ENCODE results near the gene FASTK. TPM values are rescaled to one million over a fixed set of nuclear protein-coding genes. Genes with fewer than 3 reads are reported as not detected.

The FASTK gene
- total RNA-seq, 3 donors from 2014 or later: 78.6 to 122 (median 98.5) TPM

DNA sequence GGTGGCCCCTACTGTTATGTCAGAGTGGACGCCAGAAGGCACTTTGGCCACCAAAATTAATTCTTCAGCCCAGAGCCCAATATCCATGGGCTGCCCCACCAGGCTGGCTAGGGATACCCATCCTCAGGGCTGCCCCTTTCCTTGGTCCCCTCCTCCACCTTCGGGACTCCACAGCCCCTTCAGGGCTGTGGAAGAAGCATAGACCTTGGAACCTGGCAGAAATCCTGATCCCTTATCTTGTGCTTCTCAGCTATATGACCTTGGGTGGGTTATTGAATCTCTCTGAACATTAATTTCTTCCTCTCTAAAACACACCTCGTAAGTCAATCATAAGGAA is 3.2 kb upstream of the FASTK start:
- Histone ChIP-seq H3K4me3 (no peak overlapping the region), H3K4me1 (ENCODE audit: low read depth) (peaks cover 46% of the 10 kb centered on the region), H3K36me3 (ENCODE audit: low read depth) (no peaks in the 10 kb centered on the region), H3K9me3 (no peaks in the 10 kb centered on the region)
- TF ChIP-seq, protein P1, sequence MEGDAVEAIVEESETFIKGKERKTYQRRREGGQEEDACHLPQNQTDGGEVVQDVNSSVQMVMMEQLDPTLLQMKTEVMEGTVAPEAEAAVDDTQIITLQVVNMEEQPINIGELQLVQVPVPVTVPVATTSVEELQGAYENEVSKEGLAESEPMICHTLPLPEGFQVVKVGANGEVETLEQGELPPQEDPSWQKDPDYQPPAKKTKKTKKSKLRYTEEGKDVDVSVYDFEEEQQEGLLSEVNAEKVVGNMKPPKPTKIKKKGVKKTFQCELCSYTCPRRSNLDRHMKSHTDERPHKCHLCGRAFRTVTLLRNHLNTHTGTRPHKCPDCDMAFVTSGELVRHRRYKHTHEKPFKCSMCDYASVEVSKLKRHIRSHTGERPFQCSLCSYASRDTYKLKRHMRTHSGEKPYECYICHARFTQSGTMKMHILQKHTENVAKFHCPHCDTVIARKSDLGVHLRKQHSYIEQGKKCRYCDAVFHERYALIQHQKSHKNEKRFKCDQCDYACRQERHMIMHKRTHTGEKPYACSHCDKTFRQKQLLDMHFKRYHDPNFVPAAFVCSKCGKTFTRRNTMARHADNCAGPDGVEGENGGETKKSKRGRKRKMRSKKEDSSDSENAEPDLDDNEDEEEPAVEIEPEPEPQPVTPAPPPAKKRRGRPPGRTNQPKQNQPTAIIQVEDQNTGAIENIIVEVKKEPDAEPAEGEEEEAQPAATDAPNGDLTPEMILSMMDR (IDR thresholded peaks at IDR 0.05): no peak
- ATAC-seq: no peak
- DNase-seq: no peak
- intact Hi-C loops (cut with DNase I, micrococcal nuclease): no loop called here

DNA sequence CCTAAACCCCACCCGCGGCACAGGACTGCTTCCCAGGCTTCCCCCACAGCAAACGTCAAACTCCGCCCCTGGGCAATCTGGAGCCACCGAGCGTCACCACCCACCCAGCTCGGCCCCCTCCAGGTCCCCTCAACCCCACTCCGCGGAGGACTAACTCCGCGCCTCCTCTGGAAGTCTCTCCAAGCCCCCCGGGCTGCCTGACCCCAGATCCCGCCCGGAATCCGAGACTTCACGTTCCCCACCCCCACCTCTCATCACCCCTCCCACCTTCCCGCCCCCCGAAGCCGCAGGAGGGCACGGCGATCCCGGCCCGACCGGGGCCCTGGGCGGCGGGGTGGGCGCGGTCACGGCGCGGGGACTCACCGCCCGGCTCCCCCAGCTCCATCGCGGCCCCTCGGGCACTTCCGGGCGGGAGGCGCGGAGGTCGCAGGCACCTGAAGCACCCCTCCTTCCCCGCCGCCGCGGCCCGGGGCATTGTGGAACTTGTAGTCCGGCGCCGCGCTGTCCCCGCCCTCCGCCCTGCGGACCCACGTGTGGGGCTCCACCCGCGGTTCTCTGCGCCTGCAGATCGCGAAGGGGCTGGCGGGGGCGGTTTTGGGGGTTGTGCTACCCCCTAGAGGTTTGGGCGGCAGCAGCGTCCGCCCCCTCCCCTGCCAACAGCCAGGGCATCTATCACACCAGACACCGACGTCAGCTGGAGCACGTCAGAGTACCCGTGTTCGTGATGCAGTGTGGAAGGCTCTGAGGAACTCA is 2.6 kb upstream of the FASTK start, which contains the start of gene TMUB1:
TSS of gene TMUB1 (minus strand) at position 423 of the 753 bp plus-strand sequence. CDS start 930 bp downstream, outside the sequence.
- peaks cover 40% of the 10 kb centered on the region for H3K4me1 ChIP-seq (ENCODE audit: low read depth)
- peak within 1 kb of the TSS; percentile 81 for H3K4me3 ChIP-seq
- TF ChIP-seq, protein P1 (IDR thresholded peaks at IDR 0.05): no peak
- no peaks in the 10 kb centered on the region for H3K36me3 ChIP-seq (ENCODE audit: low read depth)
- intact Hi-C loops (cut with DNase I, micrococcal nuclease): no loop called here
- DNase-seq (peak; percentile 84 to 92 (median 88)), ATAC-seq (peak; percentile 39)
- H3K9me3 ChIP-seq: no peaks in the 10 kb centered on the region

DNA sequence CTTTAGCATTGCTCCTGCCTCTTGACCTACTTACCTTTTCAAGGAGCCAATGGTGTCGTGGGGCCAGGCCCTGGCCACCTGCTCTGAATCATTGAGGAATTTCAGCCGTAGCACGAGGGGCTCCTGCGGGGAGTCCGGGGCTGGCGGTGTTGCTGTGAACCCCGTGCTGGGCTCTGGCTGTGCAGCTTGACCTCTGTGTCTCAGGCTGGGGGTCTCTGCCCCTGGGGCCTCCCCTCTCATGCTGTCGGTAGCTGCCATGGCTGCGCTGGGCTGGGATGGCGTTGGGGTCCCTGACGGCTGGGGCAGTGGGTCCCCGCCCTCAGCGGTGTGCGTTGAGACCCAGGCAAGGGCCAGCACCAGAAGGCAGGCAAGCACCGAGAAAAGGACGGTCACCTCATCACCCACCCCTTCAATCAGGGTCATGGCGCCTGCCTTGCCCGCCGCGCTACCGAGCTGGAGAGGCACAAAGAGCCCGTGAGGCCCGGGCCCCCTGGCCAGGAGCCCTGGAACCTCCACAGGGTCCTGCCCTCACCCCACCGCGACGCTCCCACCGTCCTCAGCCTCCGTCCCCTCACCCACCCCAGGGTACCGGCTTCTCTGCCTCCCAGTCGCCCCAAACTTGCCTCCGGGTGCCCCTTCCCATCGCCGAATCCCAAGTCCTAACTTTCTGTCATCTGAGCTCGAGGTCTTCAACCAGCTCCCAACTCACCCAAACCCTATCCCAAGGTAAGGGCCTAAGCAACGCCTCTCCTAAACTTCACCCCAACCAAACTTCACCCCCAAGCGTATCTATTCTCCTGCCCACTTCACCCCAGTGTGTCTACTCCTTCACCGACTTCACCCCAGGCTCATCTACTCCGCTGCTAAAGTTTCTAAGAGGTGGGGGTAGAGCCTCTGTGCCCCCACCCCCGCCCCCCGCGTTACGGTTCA is 1.8 kb upstream of the FASTK start:
- peaks cover 32% of the 10 kb centered on the region for H3K4me1 ChIP-seq (ENCODE audit: low read depth)
- ATAC-seq (no peak), DNase-seq (peak in 2 of 3 donors; percentile 56 to 71)
- TF ChIP-seq, protein P1 (IDR thresholded peaks at IDR 0.05): no peak
- H3K36me3 ChIP-seq (ENCODE audit: low read depth): no peaks in the 10 kb centered on the region
- no peaks in the 10 kb centered on the region for H3K9me3 ChIP-seq
- peak overlapping the region; percentile 81 for H3K4me3 ChIP-seq
- intact Hi-C loops (cut with DNase I, micrococcal nuclease): no loop called here

DNA sequence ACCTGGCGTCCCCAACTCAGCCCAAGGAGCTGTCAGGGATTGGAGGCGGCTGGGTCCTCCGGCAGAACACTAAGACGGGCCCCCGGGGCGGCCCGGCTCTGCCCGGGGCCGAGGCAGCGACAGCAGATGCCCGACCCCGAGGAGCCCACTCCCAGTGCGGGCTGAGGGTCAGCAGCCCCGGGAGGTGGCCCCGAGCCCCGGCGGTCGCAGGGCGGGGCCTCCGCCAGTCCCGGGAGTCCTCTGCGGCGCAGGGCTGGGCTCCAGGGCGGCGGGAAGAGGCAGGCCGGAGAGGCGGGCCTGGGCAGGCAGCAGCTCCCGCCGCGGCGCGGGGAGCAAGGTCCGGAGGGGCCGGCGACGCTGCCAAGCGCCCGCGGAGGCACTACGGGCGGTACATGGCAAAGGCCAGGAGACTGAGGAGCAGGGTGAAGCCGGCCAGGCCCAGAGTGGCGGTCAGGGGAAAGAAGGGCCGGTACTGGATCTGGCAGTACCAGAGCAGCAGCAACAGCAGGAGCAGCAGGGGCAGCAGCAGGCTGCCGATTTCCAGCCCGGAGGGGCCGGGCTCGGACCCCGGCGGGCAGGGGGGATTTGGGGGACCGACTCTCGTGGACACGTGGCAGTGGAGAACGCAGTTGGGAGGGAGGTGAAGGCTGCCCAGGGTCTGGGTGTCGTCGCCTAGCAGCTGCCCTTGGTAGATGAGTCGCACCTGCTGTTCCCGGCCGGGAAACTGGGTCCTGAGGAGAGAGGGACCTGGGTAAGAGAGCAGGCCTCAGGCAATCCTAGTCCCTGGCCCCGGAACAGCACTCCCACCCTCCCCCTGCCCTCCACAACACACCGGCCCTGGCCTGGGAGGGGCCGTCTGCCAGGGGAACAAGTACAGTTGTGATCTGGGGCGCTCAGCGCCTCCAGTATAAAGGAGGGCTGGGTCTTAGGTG is 827 bp upstream of the FASTK start:
- ATAC-seq: peak; percentile 56
- Histone ChIP-seq H3K9me3 (no peaks in the 10 kb centered on the region), H3K36me3 (ENCODE audit: low read depth) (no peaks in the 10 kb centered on the region), H3K4me3 (peak overlapping the region; percentile 90), H3K4me1 (ENCODE audit: low read depth) (peaks cover 32% of the 10 kb centered on the region)
- TF ChIP-seq, protein P1 (IDR thresholded peaks at IDR 0.05): no peak
- DNase-seq: peak; percentile 45 to 80 (median 76)
- intact Hi-C loops (cut with DNase I, micrococcal nuclease): no loop called here

DNA sequence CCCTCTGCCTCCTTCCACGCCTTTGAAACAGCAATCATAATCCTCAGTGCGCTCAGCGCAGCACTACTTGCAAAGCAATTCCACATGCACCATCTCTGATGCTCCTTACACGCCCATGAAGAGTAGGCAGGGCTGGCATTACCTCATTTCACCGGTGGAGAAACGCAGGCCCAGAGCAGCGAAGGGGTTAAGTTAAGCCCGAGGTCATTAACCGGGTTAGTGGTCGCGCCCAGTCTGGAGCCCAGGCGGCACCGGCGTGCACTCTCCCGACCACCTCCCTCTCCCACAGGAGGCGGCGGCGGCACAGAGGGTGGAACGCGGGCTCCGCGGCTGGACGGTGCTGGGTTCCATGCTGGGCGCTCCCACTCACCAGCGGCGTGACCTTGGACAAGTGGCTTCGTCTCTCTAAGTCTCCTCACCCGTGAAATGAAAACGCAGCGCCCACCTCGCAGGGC is 515 bp downstream of the FASTK start:
- TF ChIP-seq, protein P1 (IDR thresholded peaks at IDR 0.05): no peak
- peak overlapping the region; percentile 90 for H3K4me3 ChIP-seq
- intact Hi-C loops (cut with DNase I, micrococcal nuclease): no loop called here
- peak in 1 of 3 donors; percentile 47 for DNase-seq
- peak; percentile 18 for ATAC-seq
- H3K36me3 ChIP-seq (ENCODE audit: low read depth): no peaks in the 10 kb centered on the region
- H3K9me3 ChIP-seq: no peaks in the 10 kb centered on the region
- peaks cover 28% of the 10 kb centered on the region for H3K4me1 ChIP-seq (ENCODE audit: low read depth)

Measured in mucosa of descending colon (tissue), 3 donors.